ENCODE results near the gene PMF1.

The PMF1 gene

DNA sequence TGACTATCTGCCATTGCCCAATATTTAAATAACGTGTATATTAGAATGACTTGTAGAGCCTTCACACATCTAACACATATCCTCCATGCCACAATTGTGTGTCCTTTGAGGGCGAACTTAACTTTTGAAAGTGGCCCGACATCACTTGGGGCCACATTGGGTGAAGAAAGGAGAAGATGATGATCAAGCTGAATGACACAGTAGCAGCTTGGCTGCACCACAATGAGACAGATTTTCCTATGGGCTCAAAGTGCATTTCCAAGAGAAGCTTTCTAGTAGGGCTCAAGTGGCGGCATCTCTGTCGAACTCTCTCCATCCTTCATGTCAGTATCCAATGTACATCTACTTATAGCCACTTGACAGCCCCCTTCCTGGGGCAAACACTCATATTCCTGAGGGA, 25.4 kb downstream of the PMF1 start:
- DNase-seq: no peak

DNA sequence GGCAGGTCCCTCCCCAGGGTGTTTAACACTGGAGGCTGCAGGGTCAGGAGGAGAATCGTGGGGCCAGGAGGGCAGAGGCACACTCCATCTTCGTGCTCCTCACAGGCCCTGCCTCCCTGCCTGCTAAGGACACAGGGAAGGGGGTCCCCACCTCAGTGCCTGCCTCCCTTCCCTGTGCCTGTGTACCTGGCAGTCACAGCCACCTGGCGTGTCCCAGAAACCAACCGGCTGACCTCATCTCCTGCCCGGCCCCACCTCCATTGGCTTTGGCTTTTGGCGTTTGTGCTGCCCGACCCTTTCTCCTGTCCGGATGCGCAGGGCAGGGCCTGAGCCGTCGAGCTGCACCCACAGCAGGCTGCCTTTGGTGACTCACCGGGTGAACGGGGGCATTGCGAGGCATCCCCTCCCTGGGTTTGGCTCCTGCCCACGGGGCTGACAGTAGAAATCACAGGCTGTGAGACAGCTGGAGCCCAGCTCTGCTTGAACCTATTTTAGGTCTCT, 28.6 kb downstream of the PMF1 start:
- no peak for DNase-seq

DNA sequence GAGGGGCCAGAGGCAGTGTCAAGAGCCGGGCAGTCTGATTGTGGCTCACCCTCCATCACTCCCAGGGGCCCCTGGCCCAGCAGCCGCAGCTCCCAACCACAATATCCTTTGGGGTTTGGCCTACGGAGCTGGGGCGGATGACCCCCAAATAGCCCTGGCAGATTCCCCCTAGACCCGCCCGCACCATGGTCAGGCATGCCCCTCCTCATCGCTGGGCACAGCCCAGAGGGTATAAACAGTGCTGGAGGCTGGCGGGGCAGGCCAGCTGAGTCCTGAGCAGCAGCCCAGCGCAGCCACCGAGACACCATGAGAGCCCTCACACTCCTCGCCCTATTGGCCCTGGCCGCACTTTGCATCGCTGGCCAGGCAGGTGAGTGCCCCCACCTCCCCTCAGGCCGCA, 29.1 kb downstream of the PMF1 start, which contains the start of gene BGLAP:
TSS of gene BGLAP (plus strand) at position 259 of the 400 bp plus-strand sequence. CDS start at position 307, 48 bp downstream.
- DNase-seq: no peak

DNA sequence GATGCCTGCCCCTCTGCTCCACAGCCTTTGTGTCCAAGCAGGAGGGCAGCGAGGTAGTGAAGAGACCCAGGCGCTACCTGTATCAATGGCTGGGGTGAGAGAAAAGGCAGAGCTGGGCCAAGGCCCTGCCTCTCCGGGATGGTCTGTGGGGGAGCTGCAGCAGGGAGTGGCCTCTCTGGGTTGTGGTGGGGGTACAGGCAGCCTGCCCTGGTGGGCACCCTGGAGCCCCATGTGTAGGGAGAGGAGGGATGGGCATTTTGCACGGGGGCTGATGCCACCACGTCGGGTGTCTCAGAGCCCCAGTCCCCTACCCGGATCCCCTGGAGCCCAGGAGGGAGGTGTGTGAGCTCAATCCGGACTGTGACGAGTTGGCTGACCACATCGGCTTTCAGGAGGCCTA, 29.9 kb downstream of the PMF1 start:
- DNase-seq: no peak

DNA sequence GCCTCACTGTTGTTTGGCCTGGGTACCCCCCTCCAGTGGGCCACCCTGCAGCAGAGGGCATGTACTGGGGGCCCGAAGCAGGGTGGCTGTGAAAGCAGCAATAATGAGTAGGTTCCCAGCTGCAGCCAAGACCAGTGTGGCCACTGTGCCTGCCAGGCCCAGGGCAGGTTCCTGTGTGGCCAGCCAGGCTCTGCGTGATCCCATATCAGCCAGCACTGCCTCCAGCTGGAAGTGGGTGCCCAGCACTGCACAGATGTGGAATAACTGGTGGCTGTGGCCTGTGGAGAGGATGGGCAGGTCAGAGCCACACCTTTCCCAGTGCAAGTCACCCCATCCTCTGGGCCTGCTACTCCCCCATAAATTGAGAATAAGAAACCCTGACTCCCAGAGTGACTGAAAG, 31.3 kb downstream of the PMF1 start:
- no peak for DNase-seq

DNA sequence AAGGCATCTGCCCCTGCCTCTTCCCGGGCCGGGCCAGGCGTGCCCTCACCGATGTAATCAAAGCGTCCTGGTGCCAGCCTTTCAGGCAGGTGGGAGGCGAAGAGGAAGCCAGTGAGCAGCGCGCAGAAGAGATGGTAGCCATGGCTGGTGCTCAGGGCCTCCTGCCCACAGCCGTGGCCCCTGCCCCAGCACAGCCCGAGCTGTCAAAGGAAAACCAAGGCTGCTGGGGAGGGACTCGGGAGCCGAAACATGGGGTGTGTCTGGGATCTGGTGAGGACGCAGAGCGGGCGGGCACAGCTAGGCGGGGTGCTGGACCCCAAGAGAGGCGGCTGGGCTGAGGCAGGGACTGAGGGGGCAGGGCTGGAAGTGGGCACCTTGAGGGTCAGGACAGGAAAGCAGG, 31.9 kb downstream of the PMF1 start:
- DNase-seq: no peak

DNA sequence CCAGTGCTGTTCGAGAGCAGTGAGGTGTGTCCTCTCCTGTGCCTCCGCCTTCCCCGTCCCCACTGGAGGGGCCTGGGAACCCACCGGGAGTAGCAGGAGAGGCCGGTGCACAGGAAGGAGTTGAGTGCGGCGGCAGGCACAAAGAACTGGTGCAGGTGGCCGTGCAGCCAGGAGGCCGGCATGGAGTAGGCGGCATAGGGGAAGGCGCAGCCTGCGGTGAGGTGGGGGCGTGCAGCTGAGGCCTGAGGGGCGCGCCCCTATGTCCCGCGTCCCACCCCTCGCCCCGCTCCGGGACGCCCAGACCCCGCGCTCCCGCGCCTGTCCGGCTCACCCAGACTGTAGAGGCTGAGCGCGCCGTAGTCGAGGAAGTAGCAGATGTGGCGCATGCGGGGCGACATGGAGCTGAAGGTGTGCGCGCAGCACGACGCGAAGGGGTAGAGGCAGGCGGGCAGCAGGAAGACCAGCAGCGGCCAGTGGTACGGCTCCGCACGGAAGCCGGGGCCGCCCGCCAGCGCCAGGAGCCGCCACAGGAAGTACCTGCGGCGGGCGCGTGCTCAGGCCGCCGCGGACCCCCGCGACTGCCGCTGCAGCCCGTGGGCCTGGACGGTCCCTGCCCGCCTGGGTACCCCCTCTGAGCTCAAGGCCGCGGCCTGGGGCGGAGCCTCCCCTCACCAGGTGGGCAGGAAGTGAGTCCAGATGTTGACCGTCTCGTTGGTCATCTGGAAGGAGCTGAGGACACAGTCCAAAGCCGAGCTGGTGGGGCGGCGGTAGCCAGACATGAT, 32.8 kb downstream of the PMF1 start:
- DNase-seq: no peak

DNA sequence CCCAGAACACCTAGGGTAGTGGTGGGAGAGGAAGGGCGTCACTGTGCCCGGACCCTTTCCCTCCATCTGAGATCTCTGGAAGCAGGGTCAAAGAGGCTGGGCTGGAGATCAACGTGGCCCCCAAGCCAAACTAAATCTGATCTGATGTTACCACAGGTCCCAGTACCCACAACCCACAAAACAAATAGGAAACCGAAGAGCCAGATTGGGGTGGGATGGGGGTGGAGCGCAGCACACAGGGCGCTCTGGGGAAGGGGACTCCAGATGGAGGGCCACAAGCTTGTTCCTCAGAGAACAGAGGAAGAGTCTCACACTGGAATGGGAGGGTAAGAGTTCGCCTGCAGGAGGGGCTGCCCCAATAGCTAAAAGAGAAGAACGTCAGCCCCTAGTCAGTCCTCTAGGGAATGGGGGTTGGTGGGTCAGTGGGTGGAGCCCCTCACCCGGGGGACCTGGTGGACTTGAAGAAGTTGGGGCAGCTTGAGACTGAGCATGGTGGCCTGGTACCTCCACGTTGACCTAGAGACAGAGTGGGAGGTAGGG, 33.5 kb downstream of the PMF1 start:
- no peak for DNase-seq

DNA sequence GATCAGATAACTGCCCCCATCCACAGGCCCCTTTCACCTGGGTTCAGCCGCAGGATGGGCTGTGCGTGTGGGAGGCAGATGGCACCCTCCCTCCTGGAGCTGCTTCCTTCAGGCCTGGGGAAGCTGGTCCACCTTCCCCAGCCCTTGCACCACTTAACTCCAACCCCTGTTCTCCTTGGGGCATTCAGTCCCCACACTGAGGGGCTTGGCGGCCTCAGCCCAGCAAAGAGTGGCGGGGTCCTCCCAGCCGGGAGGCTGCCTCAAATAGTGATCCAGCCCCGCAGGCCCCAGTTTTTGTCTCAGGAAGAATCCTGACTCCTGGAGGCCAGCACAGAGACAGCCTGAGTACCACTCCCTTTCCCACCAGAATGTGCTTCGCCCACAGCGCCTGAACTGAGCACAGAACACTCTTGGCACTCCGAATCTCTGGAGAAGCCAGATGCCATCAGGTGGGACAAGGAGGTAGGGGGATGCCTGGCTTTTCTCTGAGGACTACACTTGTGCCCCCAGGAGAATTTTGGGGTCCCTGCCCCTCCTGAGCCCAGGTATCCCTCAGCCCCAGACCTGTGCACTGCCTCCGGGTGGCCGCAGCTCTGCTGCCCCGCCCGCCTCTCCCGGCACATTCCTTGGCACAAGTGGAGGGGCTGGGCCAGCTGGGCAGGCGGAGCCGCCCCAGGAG, 34.1 kb downstream of the PMF1 start:
- no peak for DNase-seq

DNA sequence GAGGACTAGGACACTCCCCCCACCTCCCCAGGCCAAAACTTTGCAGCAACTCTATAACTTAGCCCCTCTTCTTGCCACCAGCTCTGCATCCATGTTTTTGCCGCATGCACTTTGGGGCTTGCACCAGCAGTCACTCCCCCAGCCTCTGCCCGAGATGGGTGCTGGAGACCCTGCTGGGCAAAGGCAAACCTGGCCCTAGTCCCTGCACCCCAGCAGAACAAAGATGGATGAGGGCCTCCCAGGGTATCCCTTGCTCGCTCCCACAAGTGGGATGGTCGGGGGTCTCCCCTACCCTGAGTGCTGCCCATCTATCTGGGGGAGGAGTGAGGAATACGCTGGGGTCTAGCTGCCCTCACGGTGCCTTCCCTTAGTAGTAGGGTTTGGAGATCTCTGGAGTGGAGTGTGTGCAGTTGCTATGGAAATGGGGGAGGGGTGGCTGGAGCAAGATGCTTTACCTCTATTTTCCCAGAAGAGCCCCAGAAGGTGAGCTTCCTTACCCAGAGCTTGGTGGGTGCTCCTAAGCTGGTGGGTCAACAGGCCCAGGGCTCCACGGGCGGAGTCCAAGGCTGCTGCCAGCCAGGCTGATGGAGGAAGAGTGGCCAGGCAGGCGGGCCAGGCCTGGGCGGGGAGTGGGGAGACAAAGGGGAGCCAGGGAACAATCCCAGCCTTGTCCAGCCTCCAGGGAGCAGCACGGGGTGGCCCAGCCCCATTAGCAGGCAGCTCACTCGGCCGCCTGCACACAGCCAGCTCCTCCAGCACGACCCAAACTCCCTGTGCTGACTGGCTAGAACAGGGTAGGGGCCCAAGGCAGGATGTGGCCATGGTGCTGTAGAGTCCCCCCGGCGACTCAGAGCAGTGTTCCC, 34.9 kb downstream of the PMF1 start, which contains the start of gene PAQR6:
TSS of gene PAQR6 (minus strand) at position 597 of the 863 bp plus-strand sequence. CDS start 1,325 bp downstream, outside the sequence.
- DNase-seq: no peak

DNA sequence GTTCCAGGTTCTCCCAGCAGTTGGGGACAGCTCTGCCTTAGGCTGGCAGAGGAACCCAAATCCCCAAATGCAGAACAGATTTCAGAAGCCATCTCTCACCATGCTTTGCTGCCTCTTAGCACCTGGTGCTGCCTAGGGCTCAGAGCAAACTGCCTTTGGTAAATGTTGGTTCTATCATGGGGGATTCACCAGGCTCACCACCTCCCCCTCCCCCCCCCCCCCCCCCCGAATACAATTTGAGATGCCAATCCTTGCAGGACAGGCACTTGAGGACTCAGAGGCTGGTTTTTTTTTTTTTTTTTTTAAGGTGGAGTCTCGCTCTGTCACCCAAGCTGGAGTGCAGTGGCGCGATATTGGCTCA, 35.5 kb downstream of the PMF1 start:
- no peak for DNase-seq

DNA sequence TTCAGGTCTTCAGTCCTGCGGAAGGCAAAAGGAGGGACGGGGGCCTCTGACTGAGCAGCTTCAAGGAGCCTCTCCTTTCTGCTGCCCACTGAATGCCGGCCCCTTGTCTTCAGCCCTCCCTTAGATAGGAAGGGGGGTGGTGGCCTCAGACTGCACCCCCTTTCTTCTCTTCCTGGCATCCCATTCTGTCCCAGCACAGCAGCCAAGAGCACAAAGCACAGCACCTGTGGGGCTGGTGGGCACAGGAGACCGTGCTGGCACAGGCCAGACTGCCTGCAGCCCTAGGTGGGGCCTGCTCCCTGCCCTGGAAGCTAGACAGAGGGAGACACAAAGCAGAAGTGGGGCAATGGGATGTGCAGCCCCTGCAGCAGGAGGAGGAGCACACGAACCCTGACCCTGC, 36.8 kb downstream of the PMF1 start:
- DNase-seq: no peak

DNA sequence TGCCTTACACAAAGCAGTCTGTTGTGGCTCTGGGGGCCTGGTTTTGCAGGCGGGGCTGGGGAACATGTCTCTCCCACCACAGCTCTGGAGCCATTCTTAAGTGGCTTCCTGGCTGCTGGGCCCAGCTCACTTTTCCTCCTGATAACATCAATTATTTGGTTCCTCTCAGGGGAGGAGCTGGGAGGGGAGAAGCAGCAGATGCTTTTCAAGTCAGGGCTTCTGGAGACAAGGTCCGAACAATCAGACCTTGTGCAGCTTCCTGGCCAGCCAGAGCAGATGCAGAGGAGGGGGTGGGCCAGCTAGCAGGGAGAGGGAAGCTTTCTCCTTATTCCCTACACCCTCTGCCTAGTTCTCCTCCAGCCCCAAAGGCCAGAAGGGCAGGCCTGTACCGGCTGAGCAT, 38.7 kb downstream of the PMF1 start:
- no peak for DNase-seq

DNA sequence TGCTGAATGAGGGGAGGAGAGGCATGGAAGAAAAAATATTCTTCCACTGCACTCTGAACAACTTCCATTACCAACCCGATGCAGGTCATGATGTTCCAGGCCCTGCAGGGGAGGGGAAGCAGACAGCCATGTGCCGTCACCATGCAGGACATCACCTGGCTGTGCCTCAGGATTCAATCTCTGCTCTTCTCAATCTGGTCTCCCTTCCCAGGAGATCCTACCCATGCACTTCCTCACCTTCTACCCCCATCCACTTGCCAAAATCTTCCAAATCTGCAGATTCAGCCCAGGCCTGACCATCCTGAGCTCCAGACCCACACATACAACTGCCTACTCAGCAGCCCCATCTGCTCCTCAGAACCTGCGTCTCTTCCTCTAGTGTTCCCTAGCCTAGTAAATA, 40.8 kb downstream of the PMF1 start:
- DNase-seq: no peak

DNA sequence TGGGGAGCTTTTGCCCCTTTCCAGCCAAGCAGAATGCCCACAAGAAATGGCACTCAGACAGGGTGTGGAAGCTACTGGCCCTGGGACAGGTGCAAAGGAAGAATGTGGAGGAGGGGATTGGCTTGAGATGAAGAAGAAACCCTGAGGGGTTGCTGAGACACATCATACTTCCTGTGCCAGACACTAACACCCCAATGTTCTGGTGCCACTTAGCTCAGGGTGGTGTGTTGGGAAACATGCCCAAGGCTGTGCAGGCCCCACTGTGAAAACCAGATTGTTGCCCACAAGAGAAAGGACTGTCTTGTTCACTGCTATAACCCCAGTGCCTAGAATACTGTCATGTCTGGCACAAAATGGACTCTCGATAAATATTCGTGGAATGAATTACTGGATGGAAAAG, 44.9 kb downstream of the PMF1 start:
- DNase-seq: no peak

DNA sequence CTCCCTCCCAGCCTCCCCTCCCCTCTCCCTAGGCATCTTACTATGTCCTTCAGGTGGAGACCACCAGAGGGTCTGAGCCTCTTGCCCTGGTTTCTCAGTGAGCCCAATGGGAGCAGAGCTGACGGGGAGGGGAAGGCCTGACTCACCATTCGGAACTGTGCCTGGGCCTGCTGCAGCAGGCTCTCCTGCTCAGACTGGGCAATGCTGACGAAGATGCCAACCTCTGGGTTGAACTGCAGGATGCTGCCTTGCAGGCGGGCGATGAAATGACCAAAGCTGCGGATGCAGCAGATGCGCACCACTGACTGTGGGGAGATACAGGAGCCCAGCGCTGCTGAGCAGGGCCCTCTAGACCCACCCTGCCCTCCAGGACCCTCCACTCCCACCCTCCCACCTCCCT, 46.1 kb downstream of the PMF1 start:
- no peak for DNase-seq

DNA sequence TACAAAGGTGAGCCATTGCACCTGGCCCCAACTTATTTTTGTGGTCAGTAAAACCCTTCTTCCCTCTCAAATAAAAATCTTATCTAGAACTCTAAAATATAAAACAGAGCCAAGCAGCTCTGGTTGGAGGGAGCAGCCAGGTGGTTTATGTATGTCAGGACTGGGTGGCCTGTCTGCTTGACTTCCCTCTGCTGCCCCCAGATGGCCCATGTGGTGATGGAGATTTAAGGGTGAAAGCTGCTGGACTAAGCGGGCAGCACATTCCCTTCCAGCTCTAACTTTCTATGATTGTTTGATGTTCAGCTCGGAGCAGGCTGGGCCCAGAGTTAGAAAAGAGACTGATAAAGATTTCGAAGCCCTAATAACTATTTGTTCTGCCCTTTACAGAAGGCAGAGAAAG, 47.0 kb downstream of the PMF1 start:
- DNase-seq: no peak

DNA sequence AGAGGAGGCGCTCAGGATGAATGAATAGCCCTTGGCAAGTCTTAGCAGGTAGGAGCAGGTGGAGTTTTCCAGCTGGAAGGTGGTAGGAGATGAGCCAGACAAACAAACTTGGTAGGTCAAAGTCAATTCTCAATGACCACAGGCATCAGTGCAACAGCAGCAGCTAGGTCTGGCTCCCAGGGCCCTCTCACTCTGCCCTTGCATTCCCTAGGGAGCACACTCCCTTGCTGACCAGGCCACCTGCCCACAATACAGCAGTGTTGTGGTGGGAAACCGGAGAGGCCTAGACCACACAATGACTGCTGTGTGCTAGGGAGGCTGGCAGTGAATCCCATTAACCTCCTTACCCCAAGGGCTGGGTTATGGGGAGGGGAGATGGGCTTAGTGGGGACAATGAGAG, 48.1 kb downstream of the PMF1 start:
- DNase-seq: no peak

DNA sequence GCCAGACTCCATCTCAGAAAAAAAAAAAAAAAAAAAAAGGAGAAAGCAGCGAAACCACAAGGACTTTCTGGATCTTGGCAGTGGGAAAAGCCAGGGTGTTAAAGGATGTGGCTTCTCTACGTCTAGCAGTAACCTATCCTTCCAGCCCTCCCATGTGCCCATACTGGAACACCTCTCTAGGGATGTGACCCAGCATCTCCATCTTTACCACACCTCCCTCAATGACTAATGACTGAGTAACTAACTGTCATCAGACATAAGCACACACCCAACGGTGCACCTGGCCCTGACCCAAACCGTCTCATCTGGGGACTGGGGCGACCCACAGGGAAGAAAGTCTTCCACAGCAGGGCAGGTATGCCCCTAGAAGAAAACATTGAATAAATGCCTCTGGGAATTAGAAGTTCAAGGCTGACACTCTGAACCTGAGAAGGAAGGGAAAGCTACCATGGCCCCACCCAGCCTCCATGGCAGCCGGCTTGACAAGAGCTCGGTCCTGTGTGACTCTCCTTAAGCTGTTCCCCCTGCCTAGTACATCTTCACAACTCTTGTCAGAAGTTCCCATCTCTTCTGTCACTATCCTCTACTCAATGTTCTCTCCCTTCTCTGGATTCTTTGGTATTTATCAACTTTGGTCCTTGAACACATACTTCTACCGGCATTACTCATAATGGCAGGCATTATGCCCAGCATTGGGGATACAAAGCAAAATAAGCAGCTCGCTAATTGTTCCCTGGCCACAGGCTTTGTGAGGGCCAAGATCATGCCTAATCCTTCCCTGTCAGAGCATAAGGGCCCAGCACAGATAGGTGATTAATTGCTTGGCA, 49.9 kb downstream of the PMF1 start:
- DNase-seq: no peak

DNA sequence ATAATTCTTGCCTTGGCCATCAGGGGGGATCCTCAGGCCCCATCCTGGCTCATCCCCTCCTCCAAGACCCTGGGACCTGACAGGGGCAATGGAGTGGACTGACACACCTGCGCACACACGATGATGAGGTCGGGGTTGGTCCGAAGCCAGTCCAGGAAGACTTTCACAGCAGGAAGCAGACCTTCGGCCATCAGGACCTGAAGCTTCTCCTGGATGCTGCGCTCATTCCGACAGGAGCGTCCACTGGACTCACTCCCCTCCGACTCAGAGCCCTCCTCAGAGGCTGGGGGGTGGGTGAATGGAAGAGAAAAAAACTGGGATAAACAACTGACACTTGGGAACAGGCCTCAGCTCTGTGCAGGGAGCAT, 50.5 kb downstream of the PMF1 start:
- DNase-seq: no peak

DNA sequence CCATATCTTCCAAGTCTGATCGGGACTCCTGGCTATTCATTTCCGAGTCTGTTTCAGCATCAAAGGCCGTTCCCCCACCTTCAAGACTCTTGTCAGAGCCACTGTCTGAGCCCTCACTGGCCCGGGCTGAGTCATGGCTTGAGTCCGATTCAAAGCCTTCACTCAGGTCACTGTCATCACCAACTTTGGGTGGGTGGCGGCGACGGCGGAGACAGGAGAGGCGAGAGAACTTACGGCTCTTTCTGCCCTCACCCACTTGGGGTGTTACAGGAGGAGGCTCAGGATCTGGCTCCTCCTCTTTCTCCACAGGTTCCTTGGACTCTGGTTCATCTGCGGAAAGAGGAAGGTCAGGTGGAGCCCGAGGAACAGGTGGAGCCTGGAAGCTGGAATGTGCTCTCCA, 53.2 kb downstream of the PMF1 start:
- no peak for DNase-seq

DNA sequence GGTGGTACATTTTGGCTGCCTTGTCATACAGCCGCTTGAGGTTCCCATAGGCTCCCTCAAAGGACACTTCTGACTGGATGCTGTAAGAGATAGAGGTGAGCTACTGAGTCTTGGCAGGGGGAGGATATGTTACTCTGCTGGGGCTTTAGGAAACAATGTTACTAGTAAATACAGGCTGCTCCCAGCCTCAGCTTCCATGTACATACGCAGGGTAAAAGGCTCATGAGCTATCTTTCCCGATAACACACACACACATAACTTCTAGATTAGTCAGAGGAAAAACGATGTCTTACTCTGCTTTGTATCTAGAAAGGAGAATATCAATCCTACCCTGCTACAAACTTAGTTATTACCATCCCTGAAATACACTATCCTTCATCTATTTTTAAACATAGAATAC, 55.5 kb downstream of the PMF1 start:
- no peak for DNase-seq

All from activated gamma-delta T cell (primary cell).